D721Med (cell line): ENCODE measurements around the gene SPOCK2.

Experiments used
- DNase-seq: peaks from one replicate; pipeline ENCODE4 v3.0.0; 2011; ENCODE audit warnings: low spot score; ENCODE audit not compliant: insufficient read length
- FAIRE-seq: peaks from 2 replicates; lab custom pipeline; 2011; peaks lifted over from hg19 to GRCh38; lab: Jason Lieb, UNC
- TF ChIP-seq, protein P1 (sequence below): IDR thresholded peaks from 2 replicates; pipeline ENCODE4 v1.5.1; 2012; ENCODE audit warnings: mild to moderate bottlenecking, control low read depth; ENCODE audit not compliant: insufficient read depth; ENCODE audit errors: missing control alignments

The SPOCK2 gene

DNA sequence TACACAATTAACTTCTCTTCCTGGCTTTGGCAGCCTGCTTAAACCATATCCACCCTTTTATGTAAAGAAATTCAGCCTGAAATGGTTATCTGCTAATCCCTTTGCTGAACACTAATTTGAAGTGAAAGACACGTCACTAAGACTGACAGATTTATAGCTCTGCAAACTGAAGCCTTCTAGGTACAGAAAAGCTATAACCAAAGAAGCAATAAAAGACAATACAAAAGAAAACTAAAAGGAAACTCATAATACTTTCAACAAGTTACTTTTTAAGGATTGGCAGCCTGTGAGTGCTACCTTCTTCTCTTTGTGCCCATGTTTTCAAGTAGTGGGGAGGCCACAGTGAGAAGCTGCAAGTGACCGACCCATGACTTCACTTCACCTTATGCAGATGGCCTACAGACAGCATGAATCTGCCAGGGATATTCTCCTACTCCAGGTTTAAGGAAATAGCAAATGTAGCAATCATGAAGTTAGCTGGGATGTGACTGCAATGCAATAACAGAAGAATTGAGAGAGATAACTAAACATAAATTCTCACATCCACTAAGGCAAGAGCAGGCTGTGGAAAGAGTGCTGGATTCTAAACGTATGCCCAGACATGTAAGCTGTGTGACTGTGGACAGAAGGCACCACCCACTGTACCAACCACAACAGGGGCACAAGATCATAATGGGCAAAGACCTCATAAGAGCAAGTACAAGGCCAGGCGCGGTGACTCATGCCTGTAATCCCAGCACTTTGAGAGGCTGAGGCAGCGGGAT, 10.7 kb upstream of the SPOCK2 start:
- TF ChIP-seq, protein P1, sequence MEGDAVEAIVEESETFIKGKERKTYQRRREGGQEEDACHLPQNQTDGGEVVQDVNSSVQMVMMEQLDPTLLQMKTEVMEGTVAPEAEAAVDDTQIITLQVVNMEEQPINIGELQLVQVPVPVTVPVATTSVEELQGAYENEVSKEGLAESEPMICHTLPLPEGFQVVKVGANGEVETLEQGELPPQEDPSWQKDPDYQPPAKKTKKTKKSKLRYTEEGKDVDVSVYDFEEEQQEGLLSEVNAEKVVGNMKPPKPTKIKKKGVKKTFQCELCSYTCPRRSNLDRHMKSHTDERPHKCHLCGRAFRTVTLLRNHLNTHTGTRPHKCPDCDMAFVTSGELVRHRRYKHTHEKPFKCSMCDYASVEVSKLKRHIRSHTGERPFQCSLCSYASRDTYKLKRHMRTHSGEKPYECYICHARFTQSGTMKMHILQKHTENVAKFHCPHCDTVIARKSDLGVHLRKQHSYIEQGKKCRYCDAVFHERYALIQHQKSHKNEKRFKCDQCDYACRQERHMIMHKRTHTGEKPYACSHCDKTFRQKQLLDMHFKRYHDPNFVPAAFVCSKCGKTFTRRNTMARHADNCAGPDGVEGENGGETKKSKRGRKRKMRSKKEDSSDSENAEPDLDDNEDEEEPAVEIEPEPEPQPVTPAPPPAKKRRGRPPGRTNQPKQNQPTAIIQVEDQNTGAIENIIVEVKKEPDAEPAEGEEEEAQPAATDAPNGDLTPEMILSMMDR = no peak
- FAIRE-seq (no peak), DNase-seq (no peak)

DNA sequence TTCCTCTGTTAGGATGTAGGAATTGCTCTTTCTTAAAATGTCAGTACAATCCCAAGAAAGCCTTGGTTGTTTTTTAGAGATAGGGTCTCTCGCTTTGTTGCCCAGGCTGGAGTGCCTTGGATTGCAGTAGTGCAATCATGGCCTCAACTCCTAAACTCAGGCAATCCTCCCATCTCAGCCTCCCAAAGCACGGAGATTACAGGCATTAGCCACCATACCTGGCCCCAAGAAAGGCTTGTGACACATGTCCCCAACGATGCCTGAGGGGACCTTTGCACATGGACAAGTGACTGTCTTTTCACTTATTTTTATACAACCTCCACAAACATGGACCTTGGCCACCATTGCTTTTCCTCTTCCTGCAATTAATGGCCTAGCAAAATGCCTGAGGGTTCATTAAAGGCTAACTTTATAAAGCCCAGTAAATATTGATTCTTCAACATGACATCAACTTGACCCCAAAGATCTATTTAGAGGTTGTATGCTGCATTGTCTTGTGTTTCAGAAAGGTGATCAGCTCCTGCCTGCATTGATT, 10.0 kb upstream of the SPOCK2 start:
- FAIRE-seq (no peak), DNase-seq (no peak)
- TF ChIP-seq, protein P1 = no peak

DNA sequence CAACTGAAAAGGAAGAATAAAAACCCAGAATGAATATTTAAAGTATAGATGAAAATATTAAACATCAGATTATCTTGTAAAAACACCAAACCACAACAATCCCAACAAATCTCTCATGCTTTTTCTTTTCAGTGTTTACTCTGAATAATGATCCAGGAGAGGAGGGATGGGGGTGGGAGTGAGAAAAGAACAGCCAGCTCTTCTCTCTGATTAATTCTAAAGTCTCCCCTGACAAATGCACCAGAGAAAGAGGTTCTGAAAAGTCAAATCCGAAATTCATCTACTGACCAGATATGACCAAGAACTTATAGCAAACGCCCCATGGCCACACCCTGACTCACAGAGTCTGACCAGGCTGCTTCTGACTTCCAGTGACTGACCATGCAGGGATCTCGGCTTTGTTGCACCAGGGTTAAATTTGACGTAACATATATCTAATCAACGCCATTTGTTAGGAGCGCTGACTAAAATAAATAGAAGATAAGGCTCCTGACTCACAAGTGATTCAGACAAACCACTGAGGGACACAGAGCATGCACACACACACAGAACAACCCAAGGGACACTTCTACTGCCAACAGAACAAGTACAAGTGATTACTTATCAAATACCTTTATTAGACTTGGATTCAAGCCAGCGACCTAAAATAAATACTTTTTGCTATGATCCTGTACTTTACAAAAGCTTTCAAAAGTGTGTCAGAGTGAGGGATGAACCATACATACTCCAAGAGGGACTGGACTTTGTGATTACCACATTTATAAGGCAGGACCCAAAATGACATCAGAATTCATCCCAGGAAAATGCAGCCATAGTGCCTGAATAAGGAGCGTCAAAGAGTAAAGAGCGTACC, 9.3 kb upstream of the SPOCK2 start:
- DNase-seq (no peak), FAIRE-seq (no peak)
- TF ChIP-seq, protein P1 = no peak

DNA sequence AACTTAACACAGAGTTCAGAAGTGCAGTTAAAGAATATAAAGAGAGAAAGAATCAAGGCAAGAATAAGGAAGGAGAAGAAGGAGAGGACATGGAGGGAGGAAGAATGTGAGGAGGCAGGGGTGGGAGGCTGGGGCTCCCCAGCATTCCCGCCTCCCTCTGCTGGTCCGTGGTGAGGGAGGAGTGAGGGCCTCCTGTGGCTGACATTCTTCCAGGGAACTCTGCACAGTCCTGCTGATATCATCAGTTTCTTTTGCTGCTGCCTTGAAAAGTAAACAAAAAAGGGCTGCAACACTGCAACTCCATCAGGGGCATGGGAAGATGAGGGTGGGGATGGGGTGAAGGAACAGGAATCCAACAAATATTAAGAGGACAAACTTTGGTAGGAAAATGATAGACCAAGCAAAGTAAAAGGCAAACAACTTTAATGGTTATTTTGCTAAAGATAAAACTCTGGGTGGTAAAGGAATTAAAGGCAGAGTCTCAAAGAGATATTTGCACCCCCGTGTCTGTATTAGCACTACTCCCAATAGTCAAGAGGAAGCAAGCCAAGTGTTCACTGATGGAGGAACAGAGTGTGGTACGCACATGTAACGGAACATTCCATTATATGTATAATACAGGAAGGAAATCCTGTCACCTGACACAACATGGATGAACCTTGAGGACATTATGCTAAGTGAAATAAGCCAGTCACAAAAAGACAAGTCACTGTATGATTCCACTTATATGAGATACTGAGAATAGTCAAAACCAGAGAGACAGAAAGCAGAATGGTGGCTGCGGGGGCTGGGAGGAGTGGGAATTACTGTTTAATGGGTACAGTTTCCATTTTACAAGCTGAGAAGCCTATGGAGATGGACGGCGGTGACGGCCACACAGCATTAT, 8.0 kb upstream of the SPOCK2 start:
- no peak for FAIRE-seq

DNA sequence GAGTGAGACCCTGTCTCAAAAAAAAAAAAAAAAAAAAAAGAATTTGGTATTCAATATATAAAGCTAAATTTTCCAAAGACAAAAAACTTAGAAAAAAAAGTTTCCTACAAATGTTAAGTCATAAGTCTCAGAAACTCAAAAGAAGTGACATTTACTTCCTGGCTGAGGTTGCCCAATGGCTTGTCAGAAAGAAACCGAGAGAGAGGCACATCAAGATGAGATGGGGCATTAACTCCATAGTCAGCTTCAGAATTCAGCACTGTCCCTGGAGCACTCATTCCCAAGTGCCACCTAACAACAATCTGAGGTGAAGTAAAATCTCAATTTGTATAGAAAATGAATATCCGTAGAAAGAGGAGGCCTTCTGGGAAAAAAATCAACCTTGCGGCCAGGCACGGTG, 6.8 kb upstream of the SPOCK2 start:
- FAIRE-seq = no peak
- no peak for DNase-seq
- TF ChIP-seq, protein P1 = no peak

More for the DNA sequence above, 8.0 kb upstream of the SPOCK2 start:
- TF ChIP-seq, protein P1 = no peak
- DNase-seq = no peak

DNA sequence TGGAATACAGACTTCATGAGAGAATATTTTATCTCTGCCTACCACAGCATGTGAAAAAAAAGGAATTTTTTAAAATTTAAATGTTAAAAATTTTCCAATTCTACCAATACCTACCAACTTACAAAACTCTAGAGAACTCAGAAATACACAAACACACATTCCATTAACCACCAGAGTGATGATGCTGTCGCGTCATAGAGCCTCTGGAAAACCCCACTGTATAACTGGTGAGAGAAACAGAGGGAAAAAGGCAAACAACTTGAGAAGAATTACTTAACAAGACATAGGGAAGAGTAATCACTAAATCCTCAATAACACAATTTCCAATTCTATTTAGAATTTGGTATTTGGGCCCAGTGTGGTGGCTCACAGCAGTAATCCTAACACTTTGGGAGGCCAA, 6.2 kb upstream of the SPOCK2 start:
- DNase-seq (no peak), FAIRE-seq (no peak)
- TF ChIP-seq, protein P1 = no peak
